GM15510 (cell line): ENCODE results near the gene TNFRSF19.

Experiments
- POLR2A ChIP-seq: IDR thresholded peaks from 3 replicates; pipeline ENCODE4 v1.6.1; 2011; ENCODE audit warnings: borderline replicate concordance; ENCODE audit not compliant: insufficient read length; ENCODE audit errors: extremely low read depth

TNFRSF19 gene

GRCh38 chr13:23570099-23570920 is at the start of gene TNFRSF19:
Gene TNFRSF19 (plus strand): TSS chr13:23570412. CDS start chr13:23590184, 19,772 bp downstream.
- TF ChIP-seq POLR2A, result no peak

- TF ChIP-seq POLR2A, result no peak
Measured at GRCh38 chr13:23531446-23531845, 38.8 kb upstream of the TNFRSF19 start.

- no peak for TF ChIP-seq POLR2A
Measured at GRCh38 chr13:23534090-23534489, 36.1 kb upstream of the TNFRSF19 start.

GRCh38 chr13:23541221-23541824 is 28.9 kb upstream of the TNFRSF19 start:
- TF ChIP-seq POLR2A, result no peak

- TF ChIP-seq POLR2A, result no peak
Measured at GRCh38 chr13:23544668-23545067, 25.5 kb upstream of the TNFRSF19 start.

- no peak for TF ChIP-seq POLR2A
Measured at GRCh38 chr13:23547000-23547590, 23.1 kb upstream of the TNFRSF19 start.

GRCh38 chr13:23549724-23550123 is 20.5 kb upstream of the TNFRSF19 start:
- no peak for TF ChIP-seq POLR2A

GRCh38 chr13:23550163-23550562 is 20.0 kb upstream of the TNFRSF19 start:
- TF ChIP-seq POLR2A, result no peak

GRCh38 chr13:23551213-23552008 is 18.8 kb upstream of the TNFRSF19 start:
- no peak for TF ChIP-seq POLR2A

GRCh38 chr13:23552171-23552570 is 18.0 kb upstream of the TNFRSF19 start:
- no peak for TF ChIP-seq POLR2A

GRCh38 chr13:23552661-23553060 is 17.6 kb upstream of the TNFRSF19 start:
- TF ChIP-seq POLR2A, result no peak

GRCh38 chr13:23554000-23554399 is 16.2 kb upstream of the TNFRSF19 start:
- no peak for TF ChIP-seq POLR2A

- TF ChIP-seq POLR2A, result no peak
Measured at GRCh38 chr13:23557043-23557442, 13.2 kb upstream of the TNFRSF19 start.

- no peak for TF ChIP-seq POLR2A
Measured at GRCh38 chr13:23557733-23558132, 12.5 kb upstream of the TNFRSF19 start.
